WI38 (cell line): Measurements from ENCODE around the gene GPRC5C.

ENCODE experiments used
- H3K4me3 ChIP-seq: 2 replicates; pipeline ENCODE4 v1.5.1; 2011; ENCODE audit warnings: low read depth, mild to moderate bottlenecking, control low read depth, low read length
- CTCF ChIP-seq: IDR thresholded peaks from 2 replicates; pipeline ENCODE4 v1.5.1; 2012; ENCODE audit warnings: low read depth, mild to moderate bottlenecking, control low read depth, low read length

The GPRC5C gene

GRCh38 chr17:74389937-74390679 is 41.8 kb upstream of the GPRC5C start:
- H3K4me3 ChIP-seq: no peak overlapping the region
- TF ChIP-seq CTCF: no peak

- TF ChIP-seq CTCF: no peak
- H3K4me3 ChIP-seq: no peak overlapping the region
These were observed 40.9 kb upstream of the GPRC5C start for GRCh38 chr17:74390680-74391653.

- H3K4me3 ChIP-seq: no peak overlapping the region
- no peak for TF ChIP-seq CTCF
These were observed 40.1 kb upstream of the GPRC5C start for GRCh38 chr17:74391771-74392170.

- H3K4me3 ChIP-seq: no peak overlapping the region
- TF ChIP-seq CTCF: no peak
These were observed 39.0 kb upstream of the GPRC5C start for GRCh38 chr17:74392848-74393247.

GRCh38 chr17:74393346-74393942 is 38.4 kb upstream of the GPRC5C start:
- no peak overlapping the region for H3K4me3 ChIP-seq

GRCh38 chr17:74394275-74394950 is 37.5 kb upstream of the GPRC5C start:
- H3K4me3 ChIP-seq: no peak overlapping the region
- no peak for TF ChIP-seq CTCF

More at GRCh38 chr17:74393346-74393942, 38.4 kb upstream of the GPRC5C start:
- no peak for TF ChIP-seq CTCF
